IPS-20b (cell line): Measurements from ENCODE around the gene HBG2.

ENCODE experiments used
- H3K27ac ChIP-seq: one replicate; pipeline ENCODE4 v1.5.1; 2013; ENCODE audit warnings: low read length
- H3K27me3 ChIP-seq: 2 replicates; pipeline ENCODE4 v1.6.1; 2013; ENCODE audit warnings: mild to moderate bottlenecking, low read length, inconsistent platforms; ENCODE audit not compliant: insufficient read depth
- H3K36me3 ChIP-seq: 2 replicates; pipeline ENCODE4 v1.6.1; 2013; ENCODE audit warnings: low read depth, mild to moderate bottlenecking, inconsistent platforms, low read length, moderate library complexity; ENCODE audit not compliant: insufficient read depth
- H3K4me1 ChIP-seq: 2 replicates; pipeline ENCODE4 v1.6.1; 2013; ENCODE audit warnings: mild to moderate bottlenecking, control low read depth, inconsistent platforms, low read length, moderate library complexity; ENCODE audit not compliant: insufficient read depth
- H3K4me3 ChIP-seq: 2 replicates; pipeline ENCODE4 v1.5.1; 2013; ENCODE audit warnings: mild to moderate bottlenecking, low read length, inconsistent platforms
- H3K9ac ChIP-seq: 2 replicates; pipeline ENCODE4 v1.6.1; 2013; ENCODE audit warnings: low read depth, mild to moderate bottlenecking, inconsistent platforms, low read length, moderate library complexity
- H3K9me3 ChIP-seq: 2 replicates; pipeline ENCODE4 v1.6.1; 2013; ENCODE audit warnings: mild to moderate bottlenecking, low read depth, low read length, inconsistent platforms; ENCODE audit not compliant: insufficient read depth

HBG2 gene

DNA sequence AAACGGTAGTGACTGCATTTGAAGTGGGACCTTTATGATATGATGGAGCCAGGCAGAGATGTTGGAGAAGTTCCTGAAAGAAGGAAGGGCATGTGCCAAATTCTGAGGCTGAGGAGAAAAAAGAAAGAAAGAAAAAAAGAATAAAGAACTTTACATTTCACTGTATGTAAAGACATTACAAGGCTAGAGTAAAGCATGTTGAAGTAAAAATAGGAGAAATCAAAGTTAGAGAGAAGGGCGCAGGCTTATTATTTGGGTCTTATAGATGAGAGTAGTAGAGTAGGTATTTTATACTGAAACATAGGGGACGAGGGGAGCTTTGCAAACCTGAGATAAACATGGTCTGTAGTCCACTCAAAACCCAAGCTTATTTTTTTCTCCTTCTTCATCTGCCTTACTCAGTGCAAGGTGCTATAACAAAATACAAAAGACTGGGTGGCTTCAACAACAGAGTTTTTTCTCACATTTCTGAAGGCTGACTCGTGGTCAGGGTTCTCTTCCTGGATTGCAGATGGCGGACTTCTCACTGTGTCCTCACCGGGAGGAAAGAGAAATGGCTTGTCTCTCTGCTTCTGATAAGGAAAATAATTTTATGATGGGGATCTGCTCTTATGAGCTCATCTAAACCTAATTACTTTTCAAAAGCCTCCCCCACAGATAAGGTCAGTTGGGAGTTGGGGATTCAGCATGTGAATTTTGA lies 7.7 kb downstream of the HBG2 start:
- no peaks in the 10 kb centered on the region for H3K9me3 ChIP-seq
- no peak overlapping the region for H3K9ac ChIP-seq
- H3K4me3 ChIP-seq: no peak overlapping the region
- no peaks in the 10 kb centered on the region for H3K4me1 ChIP-seq
- H3K27me3 ChIP-seq: no peaks in the 10 kb centered on the region
- no peaks in the 10 kb centered on the region for H3K36me3 ChIP-seq
- no peak overlapping the region for H3K27ac ChIP-seq

DNA sequence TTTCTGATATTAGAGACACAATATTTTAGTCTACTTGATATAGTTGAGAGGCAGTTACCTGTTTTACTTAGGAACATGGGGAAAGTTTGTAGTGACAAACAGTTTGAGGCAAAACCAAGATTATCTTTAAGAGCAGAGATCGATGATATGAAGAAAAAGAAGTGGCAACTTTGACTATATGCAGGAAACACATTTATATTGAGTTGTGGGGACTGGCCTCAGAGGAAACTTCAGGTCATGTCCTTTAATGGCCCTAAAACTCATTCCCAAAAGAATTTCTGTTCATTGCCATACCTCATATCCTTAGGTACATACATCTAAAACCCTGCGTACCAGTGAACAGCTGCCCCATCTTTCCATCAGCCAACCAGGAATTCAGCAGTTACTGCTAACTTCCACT lies 9.4 kb downstream of the HBG2 start:
- H3K4me1 ChIP-seq: no peaks in the 10 kb centered on the region
- H3K4me3 ChIP-seq: no peak overlapping the region
- H3K27me3 ChIP-seq: no peaks in the 10 kb centered on the region
- no peak overlapping the region for H3K27ac ChIP-seq
- H3K36me3 ChIP-seq: no peaks in the 10 kb centered on the region
- no peak overlapping the region for H3K9ac ChIP-seq
- no peaks in the 10 kb centered on the region for H3K9me3 ChIP-seq

DNA sequence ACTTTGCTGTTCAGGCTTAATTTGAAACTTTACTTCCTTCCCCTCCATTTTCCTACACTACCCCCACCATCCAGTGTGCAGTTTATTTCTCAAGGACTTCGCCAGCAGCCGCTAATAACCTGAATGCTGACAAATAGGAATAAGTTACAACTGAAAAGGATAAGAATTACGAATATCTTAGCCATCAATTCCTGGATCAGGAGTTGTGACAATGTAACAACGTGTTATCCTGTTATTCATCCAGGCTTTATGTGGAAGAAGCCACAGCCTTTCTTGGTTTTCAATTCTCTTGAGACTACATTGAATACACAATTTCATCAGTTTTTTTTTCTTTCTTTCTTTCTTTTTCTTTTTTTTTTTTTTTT lies 10.8 kb downstream of the HBG2 start:
- no peak overlapping the region for H3K27ac ChIP-seq
- H3K4me3 ChIP-seq: no peak overlapping the region
- no peaks in the 10 kb centered on the region for H3K9me3 ChIP-seq

DNA sequence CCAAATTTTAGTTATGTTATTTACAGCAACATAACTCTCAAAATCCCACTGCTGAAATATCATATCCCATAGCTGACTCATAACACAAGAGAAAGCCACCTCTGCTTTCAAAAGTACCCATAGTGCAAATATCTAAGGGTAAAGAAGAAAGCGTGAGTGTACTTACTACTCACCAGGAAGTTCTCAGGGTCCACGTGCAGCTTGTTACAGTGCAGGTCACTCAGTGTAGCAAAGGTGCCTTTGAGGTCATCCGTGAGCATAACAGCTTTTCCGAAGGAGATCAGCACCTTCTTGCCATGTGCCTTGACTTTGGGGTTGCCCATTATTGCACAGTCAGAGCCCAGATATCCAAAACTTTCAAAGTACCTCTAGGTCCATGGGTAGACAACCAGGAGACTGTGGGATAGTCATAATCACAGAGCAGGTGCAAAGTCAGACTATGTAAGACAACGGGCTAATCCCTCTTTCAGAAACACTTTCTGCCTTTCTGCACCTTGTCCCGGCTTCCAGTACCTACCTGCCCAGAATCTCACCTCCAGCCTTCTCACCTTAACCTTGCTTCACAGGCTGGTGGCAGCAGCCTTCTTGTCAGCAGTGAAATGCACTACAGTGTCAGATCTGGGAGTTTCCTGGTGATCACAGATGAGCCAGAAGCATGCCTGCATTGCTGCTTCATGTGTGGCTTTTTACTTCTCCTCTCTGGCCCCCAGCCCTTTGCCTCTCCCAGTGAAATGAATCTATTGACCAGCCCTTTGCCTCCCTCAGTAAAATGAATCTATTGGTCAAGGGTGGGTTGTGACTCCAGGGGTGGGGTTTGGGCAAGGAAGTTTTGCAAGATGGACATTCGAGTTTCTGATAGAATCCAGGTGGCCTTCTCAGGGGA lies 11.4 kb downstream of the HBG2 start:
- Histone ChIP-seq H3K27ac (no peak overlapping the region), H3K4me3 (no peak overlapping the region), H3K36me3 (no peaks in the 10 kb centered on the region), H3K27me3 (no peaks in the 10 kb centered on the region), H3K9ac (no peak overlapping the region), H3K4me1 (no peaks in the 10 kb centered on the region), H3K9me3 (no peaks in the 10 kb centered on the region)

More for the DNA sequence above, 10.8 kb downstream of the HBG2 start:
- no peak overlapping the region for H3K9ac ChIP-seq
- H3K4me1 ChIP-seq: no peaks in the 10 kb centered on the region
- H3K36me3 ChIP-seq: no peaks in the 10 kb centered on the region
- no peaks in the 10 kb centered on the region for H3K27me3 ChIP-seq

DNA sequence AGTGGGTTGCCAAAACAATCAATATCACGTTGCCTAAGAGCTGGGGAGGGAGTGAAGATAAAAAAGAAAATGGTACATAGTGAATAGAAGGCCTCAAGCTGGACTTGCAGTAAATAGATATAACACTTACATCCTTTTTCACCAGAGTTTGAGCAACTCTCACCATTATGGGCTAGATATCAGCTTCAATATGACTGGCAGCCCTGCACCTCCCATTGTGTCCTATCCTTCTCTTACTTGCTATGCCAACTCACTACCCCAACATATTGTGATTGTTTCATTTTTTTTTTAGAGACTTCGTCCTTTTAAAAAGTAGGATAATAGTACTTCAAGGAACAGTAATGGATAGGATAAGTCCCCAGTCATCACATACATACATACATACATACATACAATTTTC lies 12.4 kb downstream of the HBG2 start:
- no peaks in the 10 kb centered on the region for H3K9me3 ChIP-seq
- no peak overlapping the region for H3K4me3 ChIP-seq
- no peak overlapping the region for H3K9ac ChIP-seq
- H3K36me3 ChIP-seq: no peaks in the 10 kb centered on the region
- H3K4me1 ChIP-seq: no peaks in the 10 kb centered on the region
- H3K27ac ChIP-seq: no peak overlapping the region
- no peaks in the 10 kb centered on the region for H3K27me3 ChIP-seq

DNA sequence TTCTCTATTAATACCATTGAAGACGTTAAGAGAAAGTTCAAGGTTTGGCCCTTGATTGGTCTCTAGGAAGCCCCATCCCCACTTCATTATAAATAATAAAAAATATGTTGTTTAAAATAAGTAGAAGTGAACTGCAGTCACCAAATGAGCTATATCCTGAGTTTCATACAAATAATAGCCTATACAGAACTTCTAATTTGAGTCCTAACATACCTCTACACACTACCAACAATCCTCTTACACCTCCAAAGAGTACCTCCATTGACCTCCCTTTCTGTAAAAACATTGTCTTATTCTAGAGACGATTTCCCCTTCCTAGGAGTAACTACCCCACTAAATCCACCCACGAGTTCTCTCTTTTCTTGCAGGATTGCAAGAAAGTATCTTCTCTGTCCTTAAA lies 13.1 kb downstream of the HBG2 start:
- Histone ChIP-seq H3K4me3 (no peak overlapping the region), H3K9me3 (no peaks in the 10 kb centered on the region), H3K9ac (no peak overlapping the region), H3K36me3 (no peaks in the 10 kb centered on the region), H3K4me1 (no peaks in the 10 kb centered on the region), H3K27me3 (no peaks in the 10 kb centered on the region), H3K27ac (no peak overlapping the region)

DNA sequence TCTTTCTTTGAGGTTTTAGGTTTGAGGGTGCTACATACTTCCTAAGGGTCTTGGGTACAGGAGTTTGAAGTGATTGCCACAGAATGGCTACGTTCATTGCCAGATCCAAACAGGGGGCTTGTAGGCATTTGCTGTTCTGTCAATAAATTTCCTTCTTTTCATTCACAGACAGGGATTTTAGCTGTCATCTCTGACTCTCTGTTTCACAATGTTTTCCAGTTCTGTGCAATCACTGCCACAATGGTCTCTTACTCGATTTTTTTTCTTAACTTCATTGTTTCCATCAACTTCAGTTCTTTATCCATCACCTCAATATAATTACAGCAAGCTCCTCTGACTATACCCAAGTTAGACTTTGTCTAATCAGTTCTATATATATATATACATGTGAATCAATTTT lies 14.1 kb downstream of the HBG2 start:
- no peak overlapping the region for H3K27ac ChIP-seq
- H3K4me1 ChIP-seq: no peaks in the 10 kb centered on the region
- no peak overlapping the region for H3K4me3 ChIP-seq
- no peak overlapping the region for H3K9ac ChIP-seq
- no peaks in the 10 kb centered on the region for H3K9me3 ChIP-seq
- H3K27me3 ChIP-seq: no peaks in the 10 kb centered on the region
- H3K36me3 ChIP-seq: no peaks in the 10 kb centered on the region

DNA sequence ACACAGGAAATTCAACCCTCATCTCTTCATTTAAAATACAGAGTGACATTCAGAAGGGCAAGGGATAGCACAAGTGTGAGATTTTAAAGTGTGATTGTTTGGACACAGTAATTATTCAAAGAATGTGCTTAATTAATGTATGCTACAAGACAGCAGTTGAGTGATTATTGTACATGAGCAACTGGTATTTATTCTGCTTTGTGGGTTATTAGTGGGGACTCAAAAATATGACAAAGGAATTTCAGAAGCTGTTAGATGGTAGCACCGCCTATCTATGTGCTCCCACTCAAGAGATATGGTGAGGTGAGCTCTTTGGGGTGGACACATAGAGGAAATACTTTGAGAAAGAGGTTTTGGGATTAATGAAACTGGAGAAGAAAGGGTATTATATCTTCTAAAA lies 14.5 kb downstream of the HBG2 start:
- no peak overlapping the region for H3K9ac ChIP-seq
- no peak overlapping the region for H3K4me3 ChIP-seq
- H3K4me1 ChIP-seq: no peaks in the 10 kb centered on the region
- no peak overlapping the region for H3K27ac ChIP-seq
- no peaks in the 10 kb centered on the region for H3K36me3 ChIP-seq
- H3K9me3 ChIP-seq: no peaks in the 10 kb centered on the region
- H3K27me3 ChIP-seq: no peaks in the 10 kb centered on the region

DNA sequence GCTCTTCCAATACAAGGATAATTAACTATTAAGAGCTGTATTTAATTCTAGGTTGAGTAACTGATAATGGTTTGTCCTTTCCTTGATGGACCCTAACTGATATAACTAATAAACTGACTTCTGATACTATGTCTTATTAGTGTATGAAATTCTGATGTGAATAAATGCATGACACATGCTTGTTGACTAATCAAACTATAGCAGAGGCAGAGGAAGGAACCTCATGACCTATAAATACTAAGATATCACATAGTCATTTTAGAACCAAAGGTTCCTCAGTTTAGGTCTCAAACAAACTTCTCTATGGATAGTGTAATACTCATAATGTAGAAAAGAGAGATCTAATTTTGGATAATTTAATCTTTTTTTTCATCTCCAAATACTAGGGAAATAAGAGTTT lies 15.5 kb downstream of the HBG2 start:
- no peaks in the 10 kb centered on the region for H3K27me3 ChIP-seq
- H3K27ac ChIP-seq: no peak overlapping the region
- no peaks in the 10 kb centered on the region for H3K9me3 ChIP-seq
- no peaks in the 10 kb centered on the region for H3K4me1 ChIP-seq
- no peak overlapping the region for H3K9ac ChIP-seq
- no peak overlapping the region for H3K4me3 ChIP-seq
- H3K36me3 ChIP-seq: no peaks in the 10 kb centered on the region

DNA sequence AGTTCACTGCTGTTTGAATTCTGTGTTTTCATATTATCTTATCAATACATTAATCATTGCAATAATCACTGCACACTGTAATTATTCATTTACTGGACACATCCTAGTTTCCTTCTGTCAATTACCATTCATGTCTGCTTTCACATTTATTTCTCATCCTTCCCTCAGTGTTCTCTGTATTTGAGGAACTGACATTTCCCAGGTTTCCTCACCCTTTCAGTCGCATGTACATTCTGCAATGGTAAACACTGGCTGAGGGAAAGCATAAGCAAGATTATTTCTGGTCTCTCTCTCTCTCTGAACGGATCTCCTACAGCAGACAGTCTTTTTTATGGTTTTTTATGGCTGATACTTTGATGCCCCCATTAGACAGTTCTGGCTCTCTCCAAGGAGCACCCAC lies 16.1 kb downstream of the HBG2 start:
- Histone ChIP-seq H3K4me1 (no peaks in the 10 kb centered on the region), H3K9ac (no peak overlapping the region), H3K4me3 (no peak overlapping the region), H3K27me3 (no peaks in the 10 kb centered on the region), H3K9me3 (no peaks in the 10 kb centered on the region), H3K27ac (no peak overlapping the region), H3K36me3 (no peaks in the 10 kb centered on the region)

DNA sequence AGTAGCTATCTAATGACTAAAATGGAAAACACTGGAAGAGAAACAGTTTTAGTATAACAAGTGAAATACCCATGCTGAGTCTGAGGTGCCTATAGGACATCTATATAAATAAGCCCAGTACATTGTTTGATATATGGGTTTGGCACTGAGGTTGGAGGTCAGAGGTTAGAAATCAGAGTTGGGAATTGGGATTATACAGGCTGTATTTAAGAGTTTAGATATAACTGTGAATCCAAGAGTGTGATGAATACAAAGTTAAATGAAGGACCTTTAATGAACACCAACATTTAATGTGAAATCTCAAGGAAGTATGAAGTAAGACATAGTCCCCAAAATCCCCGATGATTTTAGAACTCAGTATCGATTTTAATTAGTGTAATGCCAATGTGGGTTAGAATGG lies 17.2 kb downstream of the HBG2 start:
- H3K4me1 ChIP-seq: no peaks in the 10 kb centered on the region
- no peaks in the 10 kb centered on the region for H3K27me3 ChIP-seq
- H3K4me3 ChIP-seq: no peak overlapping the region
- H3K9me3 ChIP-seq: no peaks in the 10 kb centered on the region
- no peaks in the 10 kb centered on the region for H3K36me3 ChIP-seq
- H3K9ac ChIP-seq: no peak overlapping the region
- no peak overlapping the region for H3K27ac ChIP-seq

DNA sequence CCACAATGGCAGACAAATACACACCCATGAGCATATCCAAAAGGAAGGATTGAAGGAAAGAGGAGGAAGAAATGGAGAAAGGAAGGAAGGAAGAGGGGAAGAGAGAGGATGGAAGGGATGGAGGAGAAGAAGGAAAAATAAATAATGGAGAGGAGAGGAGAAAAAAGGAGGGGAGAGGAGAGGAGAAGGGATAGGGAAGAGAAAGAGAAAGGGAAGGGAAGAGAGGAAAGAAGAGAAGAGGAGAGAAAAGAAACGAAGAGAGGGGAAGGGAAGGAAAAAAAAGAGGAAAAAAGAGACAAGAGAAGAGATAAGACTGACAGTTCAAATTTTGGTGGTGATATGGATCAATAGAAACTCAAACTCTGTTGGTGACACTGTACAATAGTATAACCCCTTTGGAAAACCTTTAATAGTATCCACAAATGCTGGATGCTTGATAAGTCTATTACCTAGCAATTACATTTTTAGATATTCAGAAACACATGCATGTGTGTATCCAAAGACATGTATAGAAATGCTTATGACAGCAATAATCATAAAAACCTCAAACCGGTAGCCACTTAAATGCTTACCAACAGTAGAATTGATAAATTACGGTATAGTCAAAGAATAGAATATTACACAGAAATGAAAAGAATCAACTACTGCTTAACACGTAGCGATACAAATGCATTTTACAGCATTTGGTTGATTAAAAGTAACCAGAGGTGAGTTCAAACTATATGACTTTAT lies 19.1 kb downstream of the HBG2 start:
- Histone ChIP-seq H3K36me3 (no peaks in the 10 kb centered on the region), H3K4me3 (no peak overlapping the region), H3K9ac (no peak overlapping the region), H3K27ac (no peak overlapping the region), H3K27me3 (no peaks in the 10 kb centered on the region), H3K9me3 (no peaks in the 10 kb centered on the region), H3K4me1 (no peaks in the 10 kb centered on the region)
